GM12891 (cell line): ENCODE data around the gene CSNK1E.

ENCODE experiments used
- POLR2A ChIP-seq: IDR thresholded peaks from 2 replicates; pipeline ENCODE4 v1.6.1; 2011; ENCODE audit warnings: low read depth, low read length, control low read depth
- POLR2AphosphoS5 ChIP-seq: IDR thresholded peaks from 2 replicates; pipeline ENCODE4 v1.6.1; 2011; ENCODE audit warnings: low read depth, low read length, control low read depth
- TAF1 ChIP-seq: IDR thresholded peaks from 2 replicates; pipeline ENCODE4 v1.6.1; 2011; ENCODE audit warnings: low read depth, low read length, control low read depth

GRCh38 chr22:38273135-38273826 lies 44.0 kb downstream of the CSNK1E start:
- TF ChIP-seq POLR2AphosphoS5 (no peak), POLR2A (no peak), TAF1 (no peak)
